GM18517 (cell line): ENCODE measurements around the gene CACNA2D1.
"Not testable (repeated sequence)": the region's sequence is repeated elsewhere in the genome, so short reads cannot be mapped to it uniquely, and the experiment has no call there.

ENCODE experiments used
- ATAC-seq: cut with Tn5 transposase; IDR thresholded peaks from one replicate; pipeline ENCODE4 v1.9.1; 2021; ENCODE audit warnings: mild to moderate bottlenecking, moderate library complexity; ENCODE audit not compliant: unreplicated experiment

Gene CACNA2D1

DNA sequence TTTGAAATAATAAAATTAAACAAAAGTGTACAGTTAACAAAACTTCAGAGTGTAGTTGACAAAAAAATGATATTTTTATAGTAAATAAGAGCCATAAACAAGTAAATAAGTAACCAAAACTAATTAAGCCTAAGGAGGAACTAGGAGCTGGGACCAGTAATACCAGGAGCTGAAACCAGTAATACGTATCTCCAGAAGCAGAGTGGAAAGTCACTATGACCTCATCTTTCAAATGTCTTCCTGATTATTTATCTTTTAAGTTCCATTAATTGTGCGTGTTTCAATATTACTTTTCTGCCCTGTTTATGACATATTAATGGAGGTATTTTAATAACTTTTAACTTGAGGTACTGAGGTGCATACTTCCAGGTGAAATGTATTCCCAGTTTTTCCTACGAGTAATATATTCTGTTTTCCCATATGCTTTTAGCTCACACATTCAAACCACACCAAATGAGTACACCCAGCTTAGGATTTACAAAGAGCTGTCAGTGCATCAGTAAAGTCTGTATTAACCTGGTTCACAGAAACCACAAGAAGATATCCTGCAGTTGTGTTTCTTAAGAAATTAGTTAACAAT, 390.0 kb downstream of the CACNA2D1 start:
- no peak for ATAC-seq

DNA sequence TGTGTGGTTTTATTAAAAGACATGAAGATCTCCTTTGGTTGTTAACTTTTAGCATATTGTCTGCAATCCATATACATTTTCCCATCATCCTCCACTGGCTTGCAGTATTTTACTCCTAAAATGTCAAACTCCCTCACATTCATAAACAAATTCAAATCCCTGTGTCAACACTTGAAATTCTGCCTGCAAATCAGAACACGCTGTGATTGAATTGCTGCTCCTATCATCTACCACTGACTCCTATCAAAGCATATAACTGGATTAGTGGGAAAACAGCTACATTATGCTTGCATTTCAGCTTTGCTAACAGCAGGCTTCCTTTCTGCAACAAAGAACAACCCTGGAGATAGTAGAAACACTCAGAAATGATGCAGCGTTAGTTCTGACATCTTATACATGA, 392.0 kb downstream of the CACNA2D1 start:
- ATAC-seq: no peak

DNA sequence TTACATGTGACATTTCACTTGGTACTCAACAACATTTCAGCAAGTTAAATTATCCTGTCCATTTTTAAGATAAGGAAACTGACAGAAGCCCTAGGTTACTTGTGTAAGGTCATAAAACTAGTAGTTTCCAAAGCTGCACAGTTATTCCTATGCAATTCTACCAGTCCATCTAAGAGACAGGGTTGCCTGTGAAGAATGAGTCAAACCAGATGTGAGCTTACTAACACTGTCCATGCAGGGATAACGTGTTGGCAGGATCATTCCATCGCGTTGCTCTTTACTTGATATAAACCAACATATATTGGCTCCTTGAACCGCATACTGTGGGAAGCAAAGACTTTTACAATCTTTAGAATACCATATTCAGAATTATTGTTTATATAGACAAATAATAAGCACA, 392.8 kb downstream of the CACNA2D1 start:
- no peak for ATAC-seq

DNA sequence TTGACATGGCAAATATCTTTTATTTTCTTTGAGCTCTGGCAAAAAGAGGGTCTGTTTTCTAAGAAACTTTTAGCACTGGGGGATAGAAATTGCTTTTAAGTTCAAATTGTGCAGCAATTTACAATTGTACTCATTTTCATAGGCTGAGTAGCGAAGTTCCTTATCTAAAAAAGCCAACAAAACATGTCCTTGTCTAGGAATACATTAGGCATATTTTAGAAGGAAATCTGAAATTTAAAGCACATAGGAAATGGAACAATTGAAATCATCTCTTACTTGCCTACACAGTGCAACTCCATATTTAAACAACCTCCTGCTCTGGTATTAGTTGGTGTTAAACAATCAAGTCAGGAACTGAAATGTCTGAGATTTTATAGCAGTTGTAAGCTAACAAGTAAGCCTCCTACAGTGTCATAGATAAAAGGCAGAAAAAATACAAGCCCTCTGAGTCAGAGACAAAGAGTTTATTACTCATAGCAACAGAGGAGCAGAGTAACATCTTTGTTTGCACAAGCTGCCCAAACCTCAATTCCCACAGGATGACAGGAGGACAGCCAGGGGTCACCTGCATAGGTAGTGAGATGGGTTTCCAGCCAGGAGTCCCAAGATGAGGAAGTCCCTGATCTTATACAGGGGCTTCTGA, 393.6 kb downstream of the CACNA2D1 start:
- ATAC-seq: no peak

DNA sequence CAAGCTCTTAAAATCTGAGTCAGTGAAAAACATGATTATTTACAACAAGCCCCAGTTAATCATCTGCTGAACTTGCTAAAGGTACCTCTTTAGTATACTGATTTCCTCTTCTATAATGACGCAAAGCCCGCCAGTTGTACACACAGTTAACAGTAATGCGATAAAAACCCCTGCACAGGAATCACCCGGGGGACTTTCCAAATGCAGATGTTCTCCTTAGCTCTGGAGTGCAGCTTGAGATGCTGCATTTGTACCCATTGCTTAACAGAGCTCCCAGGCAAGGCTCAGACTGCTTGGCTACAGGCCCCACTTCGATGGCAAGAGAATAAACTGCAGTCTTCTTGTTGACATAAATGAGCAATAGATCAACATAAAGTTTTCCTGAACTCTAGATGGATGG, 394.1 kb downstream of the CACNA2D1 start:
- ATAC-seq: no peak

DNA sequence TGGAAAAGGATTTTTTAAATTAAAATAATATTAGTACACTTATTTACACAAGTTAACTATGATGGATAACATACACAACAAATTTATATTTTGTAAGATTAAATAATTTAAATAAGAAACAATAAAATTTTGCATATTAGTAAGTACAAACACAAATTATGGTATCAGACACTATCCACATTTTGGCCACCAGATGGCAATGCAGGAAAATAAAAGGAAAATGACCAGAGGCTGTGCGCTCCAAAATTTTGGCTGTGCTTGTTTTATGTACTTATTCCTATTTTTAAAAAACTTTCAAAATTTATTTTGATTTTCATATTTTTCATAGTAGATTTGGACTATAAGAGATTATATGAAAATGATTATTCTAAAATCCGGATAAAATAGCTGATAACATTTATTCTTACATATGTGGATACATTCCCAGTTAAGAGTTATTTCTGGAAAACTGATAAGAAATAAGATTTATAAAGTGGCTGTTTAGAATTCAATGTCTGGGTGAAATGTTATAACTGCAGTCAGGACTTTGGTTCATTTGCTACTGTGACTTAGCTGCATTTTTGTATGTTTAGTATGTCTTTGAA, 399.0 kb downstream of the CACNA2D1 start:
- ATAC-seq: peak; percentile 73

DNA sequence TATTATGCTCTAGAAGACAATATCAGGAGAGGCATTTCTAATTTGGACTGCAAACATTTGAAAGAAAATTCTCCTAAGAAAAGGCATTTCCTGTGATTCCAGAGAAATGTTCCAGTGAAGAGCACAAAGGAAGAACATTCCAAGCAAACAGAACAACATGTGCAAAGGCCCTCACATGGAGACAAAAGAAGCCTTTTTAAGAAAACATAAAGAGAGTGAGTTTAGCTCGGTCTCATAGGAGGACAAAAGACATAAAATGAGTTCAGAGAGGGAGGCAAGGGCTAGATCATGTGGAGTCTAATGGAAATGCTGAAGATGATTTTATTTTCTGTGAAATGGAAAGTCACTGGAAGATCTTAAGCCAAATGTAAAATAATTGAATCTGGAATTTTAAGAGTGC, 404.0 kb downstream of the CACNA2D1 start:
- no peak for ATAC-seq

DNA sequence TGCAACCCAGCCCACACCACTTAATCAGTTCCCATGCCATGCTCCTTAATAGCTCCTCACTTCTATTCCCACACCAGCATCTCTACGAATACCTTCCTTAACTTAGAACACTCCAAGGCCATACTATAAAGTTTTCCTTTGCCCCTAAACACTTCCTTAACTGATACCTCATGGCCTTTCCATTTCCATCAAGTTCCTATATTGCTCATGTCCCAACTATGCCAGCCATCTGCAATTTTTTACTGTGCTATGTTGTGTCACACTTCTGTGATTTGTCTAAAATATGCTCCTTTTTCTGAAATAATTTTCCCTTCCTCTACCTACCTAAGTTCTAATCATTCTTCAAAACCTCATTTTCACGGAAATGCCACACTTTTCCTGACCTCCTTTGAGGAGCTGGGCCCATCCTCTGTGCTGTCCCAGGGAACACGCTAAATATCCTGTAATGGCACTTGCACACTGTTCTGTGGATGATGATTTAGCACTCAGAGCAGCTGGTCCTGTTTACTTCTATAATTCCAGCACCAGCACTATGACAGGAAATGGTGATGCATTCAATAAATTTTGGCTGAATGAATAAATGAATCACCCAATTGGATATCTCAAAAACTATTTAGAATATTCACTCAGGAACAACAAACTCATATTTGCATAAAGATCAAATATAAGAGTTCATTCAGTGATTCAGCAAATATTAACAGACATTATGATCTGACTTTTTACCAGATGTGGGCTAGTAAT, 407.3 kb downstream of the CACNA2D1 start:
- ATAC-seq: no peak

DNA sequence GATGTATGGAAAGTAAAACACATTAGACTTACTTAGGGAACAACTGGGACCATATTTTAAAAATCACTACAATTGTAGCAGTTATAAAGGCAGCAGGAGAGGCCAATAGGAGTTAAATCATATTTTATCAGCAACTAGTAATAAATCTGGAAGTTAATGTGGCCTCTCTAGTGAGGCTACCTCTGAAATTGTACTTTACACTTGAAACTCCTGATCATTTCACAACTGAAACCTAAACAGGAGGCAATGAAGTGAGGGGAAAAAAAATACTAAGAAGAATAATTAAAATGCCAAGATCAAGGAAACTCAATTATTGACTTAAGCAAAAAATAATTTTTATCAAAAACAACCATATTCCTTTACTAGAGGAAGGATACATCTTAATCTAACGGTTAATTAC, 408.1 kb downstream of the CACNA2D1 start:
- ATAC-seq: no peak

DNA sequence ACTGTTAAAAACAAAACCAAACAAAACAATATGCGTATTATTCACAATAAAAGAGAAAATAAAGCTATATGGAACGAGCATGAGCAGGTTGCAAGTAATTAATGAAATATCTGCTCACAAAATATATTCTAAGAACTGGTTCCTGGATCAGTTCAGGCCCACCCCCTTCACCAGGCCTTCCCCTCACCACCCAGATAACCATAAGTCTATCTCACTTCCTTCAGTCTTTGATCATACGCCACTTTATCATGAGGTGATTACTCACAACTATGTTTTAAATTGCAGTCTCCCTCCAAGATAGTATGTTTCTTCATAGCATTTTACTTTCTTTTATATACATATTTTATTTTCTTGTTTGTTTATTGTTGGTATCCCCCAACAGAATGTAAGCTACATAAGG, 410.7 kb downstream of the CACNA2D1 start:
- ATAC-seq: no peak

DNA sequence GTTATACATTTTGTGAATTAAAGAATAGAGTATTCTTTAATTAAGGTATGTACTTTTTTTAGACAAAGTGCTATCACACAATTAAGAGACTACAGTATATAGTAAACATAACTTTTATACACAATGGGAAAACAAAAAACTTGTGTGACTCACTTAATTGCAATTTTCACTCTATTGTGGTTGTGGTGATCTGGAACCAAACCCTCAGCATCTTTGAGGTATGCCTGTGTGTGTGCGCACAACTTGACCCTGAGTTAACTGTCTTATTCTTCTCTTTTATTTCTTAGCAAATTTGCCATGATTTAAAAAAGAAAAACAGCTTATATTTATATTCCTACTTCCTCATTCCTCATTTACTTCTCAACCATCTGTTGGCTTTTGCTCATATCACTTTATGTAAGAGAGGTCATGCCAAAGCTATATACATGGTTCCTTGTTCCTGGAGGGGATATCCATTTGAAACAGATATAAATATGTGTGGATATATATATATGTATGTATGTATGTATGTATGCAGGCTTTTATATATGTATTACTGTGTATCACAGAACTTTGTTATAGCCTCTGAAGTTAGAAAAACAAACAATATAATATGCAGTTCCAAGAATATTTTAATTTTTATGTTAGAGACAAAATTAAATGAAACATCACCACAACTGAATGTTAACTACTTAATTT, 414.2 kb downstream of the CACNA2D1 start:
- no peak for ATAC-seq

DNA sequence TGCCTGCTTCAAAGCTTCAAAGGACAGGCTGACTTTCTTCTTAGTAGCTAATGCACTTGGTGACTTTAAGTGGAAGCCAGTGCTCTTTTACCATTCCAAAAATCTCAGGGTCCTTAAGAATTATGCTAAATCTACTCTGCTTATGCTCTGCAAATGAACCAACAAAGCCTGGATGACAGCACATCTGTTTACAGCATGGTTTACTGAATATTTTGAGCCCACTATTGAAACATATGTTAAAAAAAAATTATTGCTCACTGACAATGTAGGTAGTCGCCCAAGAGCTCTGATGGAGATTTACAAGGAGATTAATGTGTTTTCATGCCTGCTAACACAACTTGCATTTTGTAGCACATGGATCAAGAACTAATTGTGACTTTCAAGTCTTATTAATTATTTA, 415.5 kb downstream of the CACNA2D1 start:
- ATAC-seq: no peak

DNA sequence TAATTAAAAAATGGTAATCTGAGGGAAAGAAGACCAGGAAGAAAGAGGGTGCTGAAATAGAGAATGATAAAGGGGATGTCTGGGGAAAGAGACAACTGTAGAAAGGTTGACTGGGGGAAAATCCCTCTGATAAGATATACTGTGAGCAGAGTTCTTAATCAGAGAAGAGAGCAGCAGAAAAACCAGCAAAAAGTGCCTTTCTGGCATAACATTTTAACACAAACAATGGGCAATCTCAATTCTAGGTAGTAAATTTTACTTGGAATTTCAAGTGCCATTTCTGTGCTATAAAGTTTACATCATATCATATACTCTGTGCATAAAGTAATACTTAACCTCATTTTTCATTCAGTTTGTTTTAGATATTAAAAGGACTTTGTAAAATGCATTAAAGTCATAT, 421.9 kb downstream of the CACNA2D1 start:
- ATAC-seq: no peak

DNA sequence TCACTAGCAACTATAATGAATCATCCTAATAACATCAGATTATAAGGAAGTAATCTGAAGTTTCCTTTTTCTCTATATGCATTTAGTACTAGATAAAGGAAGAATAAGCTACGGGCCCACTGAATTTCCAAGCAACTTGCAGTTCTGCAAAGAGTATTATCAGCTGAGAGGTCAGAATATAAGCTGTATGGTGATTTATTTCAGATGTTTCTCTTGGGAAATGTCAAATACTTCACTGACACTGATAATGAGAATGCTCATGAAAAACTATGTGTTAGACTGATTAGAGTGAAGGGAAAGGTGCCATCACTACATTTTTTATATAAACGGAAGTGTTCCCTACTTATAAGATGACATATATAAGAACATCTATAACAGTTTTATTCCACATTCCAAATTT, 422.5 kb downstream of the CACNA2D1 start:
- ATAC-seq: no peak

DNA sequence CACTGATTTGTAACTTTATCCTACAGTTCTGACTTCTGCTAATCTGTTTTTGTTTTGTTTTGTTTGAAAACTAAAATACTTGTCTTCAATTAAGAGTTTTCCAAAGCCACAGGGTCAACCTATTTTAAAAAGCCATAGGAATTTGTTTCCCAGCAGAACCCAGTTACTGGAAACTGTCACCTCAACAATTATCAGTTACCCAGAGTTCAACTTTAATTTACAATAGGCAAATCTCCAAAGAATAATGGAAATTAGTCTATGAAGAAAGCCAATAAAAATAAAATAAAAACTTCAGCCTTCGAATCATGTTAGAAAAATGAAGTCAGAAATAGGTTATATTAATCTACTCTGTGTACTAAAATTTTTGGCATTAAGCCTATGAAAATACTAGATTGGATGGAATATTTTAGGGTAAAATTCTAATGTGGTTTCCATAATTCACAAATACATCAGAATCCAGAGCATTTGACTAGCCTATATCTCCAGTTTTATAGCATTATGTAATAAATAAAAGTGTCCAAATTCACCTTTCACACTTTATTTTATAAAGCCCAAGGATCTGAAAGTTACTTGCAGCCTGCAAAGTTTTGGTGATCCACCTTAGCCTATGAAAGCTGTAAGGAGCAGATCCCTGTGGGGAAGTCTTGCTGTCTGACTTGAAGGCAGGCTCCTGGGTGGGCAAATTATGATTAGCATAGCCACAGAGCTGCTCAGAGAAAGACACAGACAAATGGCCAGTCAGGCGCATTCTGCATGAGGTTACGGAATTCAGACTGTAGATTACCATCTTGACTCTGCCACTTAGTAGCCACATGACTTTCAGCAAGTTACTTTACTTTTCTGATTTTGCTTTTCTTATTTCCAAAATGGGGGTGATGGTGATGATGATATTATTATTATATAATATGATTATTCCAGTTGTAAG, 423.8 kb downstream of the CACNA2D1 start:
- no peak for ATAC-seq

DNA sequence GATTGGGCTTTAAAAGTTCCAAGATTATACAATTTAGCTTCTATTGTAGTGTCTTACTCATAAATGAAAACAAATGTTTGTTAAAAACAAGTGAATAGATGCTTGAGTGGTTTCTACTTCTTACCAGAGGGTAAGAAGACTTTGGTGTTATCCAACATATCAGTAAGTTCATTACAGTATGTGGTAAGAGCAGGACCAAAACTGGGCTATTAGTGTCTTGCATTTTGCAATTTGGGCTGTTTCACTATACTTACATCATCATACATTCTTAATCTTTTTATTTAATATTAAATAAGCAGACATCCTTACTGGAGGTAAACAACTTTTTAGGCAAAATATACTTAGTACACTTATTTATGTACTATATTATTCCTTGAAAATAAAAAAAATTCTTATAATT, 425.4 kb downstream of the CACNA2D1 start:
- ATAC-seq: no peak

DNA sequence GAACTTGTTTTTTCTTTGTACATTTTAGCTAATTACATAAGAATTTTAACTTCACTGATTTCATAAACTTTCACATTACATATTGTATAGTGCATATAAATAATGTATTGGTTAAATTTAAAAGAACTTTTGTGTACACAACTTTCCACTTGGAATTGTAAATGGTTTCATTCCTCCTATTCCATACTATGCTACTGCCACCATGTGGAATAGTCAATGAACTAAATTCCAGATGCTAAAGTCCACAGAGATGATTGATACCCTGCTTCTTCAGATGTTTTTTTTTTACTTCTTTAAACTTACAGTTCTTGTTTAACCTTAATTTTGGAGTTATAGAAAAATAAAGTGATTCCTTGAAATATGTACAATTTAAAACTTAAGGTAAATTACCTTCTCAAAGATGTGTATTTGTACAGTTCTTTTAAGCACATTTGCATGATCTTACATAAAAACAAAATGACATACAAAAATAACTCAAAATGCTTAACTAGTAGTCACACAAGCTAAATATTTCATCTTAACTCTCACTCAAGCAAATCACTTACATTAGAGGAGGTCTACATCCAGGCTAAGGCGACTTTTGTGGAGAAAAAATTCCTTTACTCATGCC, 426.1 kb downstream of the CACNA2D1 start:
- ATAC-seq: no peak

DNA sequence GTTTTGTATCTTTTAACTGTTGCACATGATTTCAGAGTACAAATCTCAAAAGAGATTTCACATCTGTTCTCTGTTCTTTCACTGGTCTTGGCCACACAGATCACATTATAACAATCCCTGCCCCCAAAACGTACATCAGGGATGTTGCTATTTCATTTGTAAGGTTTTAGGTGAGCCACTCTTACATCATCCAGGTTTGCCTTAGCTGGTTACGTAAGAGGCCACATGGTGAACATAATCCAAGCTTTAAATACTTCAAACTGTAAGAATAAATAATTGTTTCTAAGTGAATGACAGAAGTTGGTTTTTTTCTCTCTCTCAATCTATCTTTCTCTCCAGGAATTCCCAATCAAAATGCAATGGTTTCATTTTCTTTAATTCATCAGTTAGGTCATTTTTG, 427.8 kb downstream of the CACNA2D1 start:
- no peak for ATAC-seq

DNA sequence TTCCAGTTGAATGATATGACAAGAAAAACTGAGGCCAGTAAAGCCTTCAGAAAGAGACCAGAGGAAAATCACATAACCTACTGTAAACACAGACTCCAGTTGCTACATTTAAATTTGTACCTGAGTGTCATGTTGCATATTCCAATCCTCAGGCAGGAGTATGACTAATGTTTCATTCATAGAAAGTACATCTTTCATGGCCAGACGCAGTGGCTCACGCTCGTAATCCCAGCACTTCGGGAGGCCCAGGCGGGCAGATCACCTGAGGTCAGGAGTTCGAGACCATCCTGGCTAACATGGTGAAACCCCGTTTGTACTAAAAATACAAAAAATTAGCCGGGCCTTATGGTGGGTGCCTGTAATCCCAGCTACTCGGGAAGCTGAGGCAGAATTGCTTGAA, 429.0 kb downstream of the CACNA2D1 start:
- not testable (repeated sequence) for ATAC-seq

DNA sequence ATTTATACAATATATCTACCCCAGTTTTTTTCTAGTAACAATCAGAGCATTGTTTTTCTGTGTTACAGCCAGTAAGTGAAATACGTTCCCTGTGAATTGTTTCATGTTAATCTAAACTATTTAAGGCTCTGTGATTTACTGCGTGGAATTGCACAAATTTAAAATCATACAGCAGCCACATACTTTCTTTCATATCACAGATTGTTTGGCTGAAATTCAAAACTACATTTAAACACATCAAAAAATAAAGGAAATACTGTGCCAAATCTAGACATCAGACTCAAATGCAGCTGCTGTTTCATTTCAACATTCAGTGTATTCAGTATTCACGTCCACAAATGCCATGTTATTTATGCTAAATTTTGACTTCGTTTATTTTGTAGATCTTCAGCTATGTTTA, 431.1 kb downstream of the CACNA2D1 start:
- no peak for ATAC-seq
